HG03457 (cell line): ENCODE data around the gene LSG1.
A peak's percentile ranks its signal among the peaks of the same experiment; 100 is the strongest.
"Not testable (repeated sequence)": the region's sequence is repeated elsewhere in the genome, so short reads cannot be mapped to it uniquely, and the experiment has no call there.

Source experiments
- ATAC-seq: cut with Tn5 transposase; IDR thresholded peaks from one replicate; pipeline ENCODE4 v1.9.1; 2021; ENCODE audit warnings: moderate number of reproducible peaks; ENCODE audit not compliant: unreplicated experiment

LSG1 gene

GRCh38 chr3:194658477-194659242 lies 13.3 kb downstream of the LSG1 start:
- no peak for ATAC-seq

GRCh38 chr3:194657439-194657838 lies 14.6 kb downstream of the LSG1 start:
- no peak for ATAC-seq

GRCh38 chr3:194654443-194654842 lies 17.5 kb downstream of the LSG1 start:
- peak; percentile 67 for ATAC-seq

- no peak for ATAC-seq
Measured at GRCh38 chr3:194647747-194648146, 24.2 kb downstream of the LSG1 start.

GRCh38 chr3:194642769-194643168 lies 29.2 kb downstream of the LSG1 start:
- ATAC-seq = no peak

- no peak for ATAC-seq
Measured at GRCh38 chr3:194640829-194641228, 31.2 kb downstream of the LSG1 start.

GRCh38 chr3:194638991-194639605 lies 32.9 kb downstream of the LSG1 start:
- no peak for ATAC-seq

GRCh38 chr3:194637541-194638400 lies 34.2 kb downstream of the LSG1 start:
- no peak for ATAC-seq

- ATAC-seq = no peak
Measured at GRCh38 chr3:194637066-194637465, 34.9 kb downstream of the LSG1 start.

GRCh38 chr3:194633349-194634004 lies 38.5 kb downstream of the LSG1 start, which contains the start of gene TMEM44:
Gene TMEM44, minus strand, starts transcription at chr3:194633419. Its CDS starts 204 bp downstream, at chr3:194633215.
- peak; percentile 77 for ATAC-seq

GRCh38 chr3:194632809-194633348 lies 39.1 kb downstream of the LSG1 start:
- peak; percentile 55 for ATAC-seq

- no peak for ATAC-seq
Measured at GRCh38 chr3:194632226-194632808, 39.7 kb downstream of the LSG1 start.

- ATAC-seq = no peak
Measured at GRCh38 chr3:194631696-194632095, 40.3 kb downstream of the LSG1 start.

- ATAC-seq = not testable (repeated sequence)
Measured at GRCh38 chr3:194630681-194631080, 41.3 kb downstream of the LSG1 start.

GRCh38 chr3:194624956-194625355 lies 47.0 kb downstream of the LSG1 start:
- ATAC-seq = no peak

- ATAC-seq = no peak
Measured at GRCh38 chr3:194623449-194624290, 48.3 kb downstream of the LSG1 start.

GRCh38 chr3:194622621-194623340 lies 49.2 kb downstream of the LSG1 start:
- no peak for ATAC-seq

- ATAC-seq = no peak
Measured at GRCh38 chr3:194621947-194622346, 50.0 kb downstream of the LSG1 start.

- ATAC-seq = no peak
Measured at GRCh38 chr3:194620196-194620595, 51.8 kb downstream of the LSG1 start.
